22Rv1 (cell line): ENCODE measurements around the gene MINAR1.

Experiments used
- H3K27ac ChIP-seq: fragments of 450-650 bp; 2 replicates; pipeline ENCODE4 v1.5.1; 2017
- CTCF ChIP-seq: fragments of 450-650 bp; IDR thresholded peaks from 2 replicates; pipeline ENCODE4 v1.5.1; 2017; ENCODE audit warnings: mild to moderate bottlenecking
- ZFX ChIP-seq: fragments of 450-650 bp; IDR thresholded peaks from 2 replicates; pipeline ENCODE4 v1.6.1; 2017; ENCODE audit warnings: antibody characterized with exemption, borderline replicate concordance

Gene MINAR1

GRCh38 chr15:79440355-79440908, 8.3 kb downstream of the MINAR1 start:
- no peak overlapping the region for H3K27ac ChIP-seq
- TF ChIP-seq CTCF (no peak), ZFX (no peak)

DNA sequence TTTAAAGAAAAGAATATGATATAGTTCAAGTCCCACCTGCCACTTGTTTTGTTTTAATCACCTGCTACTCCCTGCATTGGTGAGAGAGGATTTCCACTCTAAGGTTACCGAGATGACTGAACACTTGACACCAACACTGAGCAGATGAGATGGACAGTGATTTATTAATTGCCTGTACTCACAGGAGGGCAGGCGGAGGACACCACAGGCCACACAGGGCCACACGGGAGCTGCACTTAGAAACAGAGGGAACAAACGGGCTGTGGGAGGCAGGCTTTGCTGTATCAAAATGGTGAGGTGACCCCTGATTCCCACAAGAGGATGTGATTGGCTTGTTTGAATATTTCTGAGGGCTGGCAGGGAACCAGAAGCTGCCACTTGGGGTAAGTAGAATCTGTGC, 10.8 kb downstream of the MINAR1 start:
- TF ChIP-seq CTCF (no peak), ZFX (no peak)
- H3K27ac ChIP-seq, result no peak overlapping the region

DNA sequence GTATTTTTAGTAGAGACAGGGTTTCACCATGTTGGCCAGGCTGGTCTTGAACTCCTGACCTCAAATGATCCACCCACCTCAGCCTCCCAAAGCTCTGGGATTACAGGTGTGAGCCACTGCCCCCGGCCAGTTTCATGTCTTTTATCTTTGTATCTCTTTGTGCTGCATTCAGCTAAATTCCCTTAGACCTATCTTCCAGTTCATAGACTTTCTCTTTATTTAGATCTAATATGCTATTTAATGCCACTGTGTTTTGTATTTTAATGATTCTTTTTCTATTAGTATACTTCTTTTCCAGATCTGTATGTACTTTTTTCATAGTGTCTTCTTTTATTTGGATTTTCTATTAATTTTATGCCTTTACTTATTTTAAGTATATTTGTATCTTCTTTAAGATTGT, 14.9 kb downstream of the MINAR1 start:
- no peak overlapping the region for H3K27ac ChIP-seq
- TF ChIP-seq CTCF, result no peak
- no peak for TF ChIP-seq ZFX

GRCh38 chr15:79450648-79451047, 18.5 kb downstream of the MINAR1 start:
- no peak overlapping the region for H3K27ac ChIP-seq
- TF ChIP-seq CTCF, result peak; percentile 50
- TF ChIP-seq ZFX, result no peak

- H3K27ac ChIP-seq, result no peak overlapping the region
- no peak for TF ChIP-seq ZFX
- TF ChIP-seq CTCF, result no peak
Measured at GRCh38 chr15:79451361-79451999, 19.3 kb downstream of the MINAR1 start.

DNA sequence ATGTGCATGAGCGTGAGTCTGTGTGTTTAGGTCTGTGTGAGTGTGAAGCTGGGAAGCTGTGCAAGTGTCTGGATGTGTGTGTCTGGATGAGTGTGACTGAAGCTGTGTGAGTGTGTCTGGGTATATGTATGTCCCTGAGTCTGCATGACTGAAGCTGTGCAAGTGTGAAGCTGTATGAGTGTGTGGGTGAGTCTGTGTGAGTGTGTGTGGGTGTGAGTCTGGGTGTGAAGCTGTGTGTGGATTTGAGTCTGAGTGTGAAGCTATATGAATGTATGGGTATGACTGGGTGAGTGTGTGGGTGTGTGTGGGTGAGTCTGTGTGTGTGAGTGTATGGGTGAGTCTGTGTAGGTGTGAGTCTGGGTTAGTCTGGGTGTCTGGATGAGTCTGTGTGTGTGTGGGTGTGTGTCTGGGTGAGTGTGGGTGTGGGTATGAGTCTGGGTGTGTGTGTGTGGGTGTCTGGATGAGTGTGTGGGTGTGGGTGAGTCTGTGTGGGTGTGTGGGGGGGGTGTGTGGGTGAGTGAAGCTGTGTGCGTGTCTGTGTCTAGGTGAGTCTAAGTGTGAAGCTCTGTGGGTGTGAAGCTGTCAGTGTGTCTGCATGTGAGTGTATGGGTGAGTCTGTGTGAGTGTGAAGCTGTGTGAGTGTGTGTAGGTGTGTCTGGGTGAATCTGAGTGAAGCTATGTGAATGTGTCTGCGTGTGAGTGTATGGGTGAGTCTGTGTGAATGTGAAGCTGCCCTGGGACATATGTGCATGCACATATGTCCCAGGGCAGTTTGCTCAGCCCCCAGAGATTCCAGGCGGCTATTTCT, 20.3 kb downstream of the MINAR1 start:
- no peak for TF ChIP-seq ZFX
- TF ChIP-seq CTCF, result no peak
- H3K27ac ChIP-seq, result no peak overlapping the region

DNA sequence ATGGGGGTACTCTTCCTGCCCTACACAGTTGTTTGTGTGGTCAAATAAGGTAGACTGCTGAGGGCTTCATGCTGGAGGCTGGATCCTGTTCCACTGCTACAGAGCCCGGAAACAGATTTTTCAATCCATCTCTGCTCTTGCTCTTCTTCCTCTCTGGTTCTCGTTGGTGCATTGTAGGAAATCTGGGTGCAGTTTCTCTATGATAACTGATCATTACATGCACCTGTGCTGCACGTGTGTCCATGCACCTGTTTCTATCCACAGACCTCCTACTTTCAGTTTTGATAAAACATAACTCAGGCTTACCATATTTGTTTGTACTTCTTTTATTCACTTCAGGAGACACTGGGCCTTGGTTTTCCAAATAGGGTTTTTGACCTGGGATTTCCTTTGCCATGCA, 21.3 kb downstream of the MINAR1 start:
- no peak overlapping the region for H3K27ac ChIP-seq

More for the DNA sequence above, 21.3 kb downstream of the MINAR1 start:
- TF ChIP-seq CTCF (no peak), ZFX (no peak)
